Stomach (tissue), 4 donors: ENCODE data around the gene FAM228B.

Experiments used
- EP300 ChIP-seq: sonication (generic); formaldehyde crosslinking; IDR thresholded peaks from one replicate; pipeline ENCODE4 v1.6.1; 2017; ENCODE audit warnings: antibody characterized with exemption
- TF ChIP-seq, protein P1 (sequence below), 7 experiments: fragments of 450-650 bp in 4 of 7; fragments of 200-600 bp in 3 of 7; sonication (generic) in 3 of 7; IDR thresholded peaks; one replicate each; pipeline ENCODE4 v1.5.1; 2016 to 2019; ENCODE audit warnings: antibody characterized with exemption in 7 of 7, control low read depth in 2 of 7, mild to moderate bottlenecking in 1 of 7

DNA sequence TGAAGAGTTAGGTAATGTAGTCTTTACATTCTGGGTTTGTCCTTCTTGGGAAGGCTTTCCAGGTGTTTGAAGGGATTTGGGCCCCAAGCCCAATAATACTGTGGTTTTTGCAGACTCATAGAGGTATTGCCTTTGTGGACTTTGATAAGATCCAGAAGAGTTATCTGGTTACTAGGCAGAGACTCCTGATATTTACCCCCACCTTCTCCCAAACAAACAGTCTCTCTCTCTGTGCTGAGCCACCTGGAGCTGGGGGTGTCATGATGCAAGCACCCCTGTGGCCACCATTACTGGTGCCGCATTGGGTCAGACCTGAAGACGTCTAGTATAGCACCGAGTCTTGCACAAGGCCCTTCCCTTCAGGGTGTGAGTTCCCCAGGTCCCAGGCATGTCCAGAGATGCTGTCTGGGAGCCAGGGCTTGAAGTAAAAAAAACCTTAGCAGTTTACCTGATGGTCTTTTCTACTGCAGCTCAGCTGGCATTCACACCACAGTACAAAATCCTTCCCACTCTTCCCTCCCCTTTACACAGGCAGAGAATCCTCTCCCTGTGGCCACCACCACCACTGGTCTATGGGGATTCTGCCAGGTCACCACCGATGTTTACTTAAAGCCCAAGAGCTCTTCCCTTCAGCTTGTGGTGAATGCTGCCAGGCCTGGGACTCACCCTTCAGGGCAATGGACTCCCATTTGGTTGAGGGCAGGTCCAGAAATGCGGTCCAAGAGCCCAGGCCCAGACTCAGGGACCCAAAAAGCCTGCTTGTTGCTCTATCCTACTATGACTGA lies 29.3 kb downstream of the FAM228B start:
- TF ChIP-seq, protein P1, sequence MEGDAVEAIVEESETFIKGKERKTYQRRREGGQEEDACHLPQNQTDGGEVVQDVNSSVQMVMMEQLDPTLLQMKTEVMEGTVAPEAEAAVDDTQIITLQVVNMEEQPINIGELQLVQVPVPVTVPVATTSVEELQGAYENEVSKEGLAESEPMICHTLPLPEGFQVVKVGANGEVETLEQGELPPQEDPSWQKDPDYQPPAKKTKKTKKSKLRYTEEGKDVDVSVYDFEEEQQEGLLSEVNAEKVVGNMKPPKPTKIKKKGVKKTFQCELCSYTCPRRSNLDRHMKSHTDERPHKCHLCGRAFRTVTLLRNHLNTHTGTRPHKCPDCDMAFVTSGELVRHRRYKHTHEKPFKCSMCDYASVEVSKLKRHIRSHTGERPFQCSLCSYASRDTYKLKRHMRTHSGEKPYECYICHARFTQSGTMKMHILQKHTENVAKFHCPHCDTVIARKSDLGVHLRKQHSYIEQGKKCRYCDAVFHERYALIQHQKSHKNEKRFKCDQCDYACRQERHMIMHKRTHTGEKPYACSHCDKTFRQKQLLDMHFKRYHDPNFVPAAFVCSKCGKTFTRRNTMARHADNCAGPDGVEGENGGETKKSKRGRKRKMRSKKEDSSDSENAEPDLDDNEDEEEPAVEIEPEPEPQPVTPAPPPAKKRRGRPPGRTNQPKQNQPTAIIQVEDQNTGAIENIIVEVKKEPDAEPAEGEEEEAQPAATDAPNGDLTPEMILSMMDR (IDR thresholded peaks at IDR 0.05) = no peak
- no peak for TF ChIP-seq EP300
